DND-41 (cell line): Measurements from ENCODE around the gene RBP7.
"Not testable (repeated sequence)": the region's sequence is repeated elsewhere in the genome, so short reads cannot be mapped to it uniquely, and the experiment has no call there.

ENCODE experiments used
- ATAC-seq: fragments of 200-7000 bp; cut with Tn5 transposase; 3 replicates; pipeline ENCODE4 v1.9.1; 2021; ENCODE audit warnings: low read depth; ENCODE audit not compliant: insufficient read depth
- DNase-seq: peaks from one replicate; pipeline ENCODE4 v3.0.0-alpha.2; 2020
- H2AFZ ChIP-seq: 2 replicates; pipeline ENCODE4 v1.6.0; 2012; ENCODE audit warnings: low read depth, low read length
- H3K27ac ChIP-seq: 2 replicates; pipeline ENCODE4 v1.5.1; 2012; ENCODE audit warnings: low read length, inconsistent platforms
- H3K27me3 ChIP-seq: fragments of 200-600 bp; sonication (generic); 2 replicates; pipeline ENCODE4 v1.6.0; 2012; ENCODE audit warnings: low read length, mild to moderate bottlenecking, inconsistent platforms; ENCODE audit not compliant: insufficient read depth, poor library complexity
- H3K36me3 ChIP-seq: 2 replicates; pipeline ENCODE4 v1.5.1; 2012; ENCODE audit warnings: low read length, inconsistent platforms; ENCODE audit not compliant: insufficient read depth
- H3K4me1 ChIP-seq: 2 replicates; pipeline ENCODE4 v1.5.1; 2012; ENCODE audit warnings: mild to moderate bottlenecking, low read length; ENCODE audit not compliant: insufficient read depth
- H3K4me2 ChIP-seq: 2 replicates; pipeline ENCODE4 v1.6.0; 2012; ENCODE audit warnings: mild to moderate bottlenecking, moderate library complexity, low read length, inconsistent platforms; ENCODE audit not compliant: insufficient read depth
- H3K4me3 ChIP-seq, 2 experiments: fragments of 200-600 bp in 1 of 2; shearing (Covaris generic) in 1 of 2; 2 replicates each; pipeline ENCODE4 v1.5.1; 2012 to 2016; ENCODE audit warnings: inconsistent platforms in 2 of 2, low read length in 2 of 2, mild to moderate bottlenecking in 2 of 2, low read depth in 1 of 2, moderate library complexity in 1 of 2
- H3K79me2 ChIP-seq: 2 replicates; pipeline ENCODE4 v1.6.0; 2012; ENCODE audit warnings: low read length, inconsistent platforms; ENCODE audit not compliant: insufficient read depth
- H3K9ac ChIP-seq: 2 replicates; pipeline ENCODE4 v1.6.0; 2012; ENCODE audit warnings: low read depth, mild to moderate bottlenecking, inconsistent platforms, low read length, moderate library complexity
- H3K9me3 ChIP-seq: 2 replicates; pipeline ENCODE4 v1.5.1; 2012; ENCODE audit warnings: low read length, moderate library complexity, mild to moderate bottlenecking, inconsistent platforms; ENCODE audit not compliant: insufficient read depth, severe bottlenecking
- H4K20me1 ChIP-seq: 2 replicates; pipeline ENCODE4 v1.6.0; 2012; ENCODE audit warnings: low read length; ENCODE audit not compliant: insufficient read depth
- CTCF ChIP-seq: IDR thresholded peaks from 2 replicates; pipeline ENCODE4 v1.5.1; 2012; ENCODE audit warnings: borderline replicate concordance, low read length, moderate library complexity, mild to moderate bottlenecking; ENCODE audit not compliant: poor library complexity, severe bottlenecking; ENCODE audit errors: extremely low read depth
- EZH2 ChIP-seq: IDR thresholded peaks from 3 replicates; pipeline ENCODE4 v1.6.1; 2012; ENCODE audit warnings: borderline replicate concordance, low read depth, mild to moderate bottlenecking, moderate library complexity, low read length, inconsistent platforms; ENCODE audit not compliant: severe bottlenecking

The RBP7 gene

DNA sequence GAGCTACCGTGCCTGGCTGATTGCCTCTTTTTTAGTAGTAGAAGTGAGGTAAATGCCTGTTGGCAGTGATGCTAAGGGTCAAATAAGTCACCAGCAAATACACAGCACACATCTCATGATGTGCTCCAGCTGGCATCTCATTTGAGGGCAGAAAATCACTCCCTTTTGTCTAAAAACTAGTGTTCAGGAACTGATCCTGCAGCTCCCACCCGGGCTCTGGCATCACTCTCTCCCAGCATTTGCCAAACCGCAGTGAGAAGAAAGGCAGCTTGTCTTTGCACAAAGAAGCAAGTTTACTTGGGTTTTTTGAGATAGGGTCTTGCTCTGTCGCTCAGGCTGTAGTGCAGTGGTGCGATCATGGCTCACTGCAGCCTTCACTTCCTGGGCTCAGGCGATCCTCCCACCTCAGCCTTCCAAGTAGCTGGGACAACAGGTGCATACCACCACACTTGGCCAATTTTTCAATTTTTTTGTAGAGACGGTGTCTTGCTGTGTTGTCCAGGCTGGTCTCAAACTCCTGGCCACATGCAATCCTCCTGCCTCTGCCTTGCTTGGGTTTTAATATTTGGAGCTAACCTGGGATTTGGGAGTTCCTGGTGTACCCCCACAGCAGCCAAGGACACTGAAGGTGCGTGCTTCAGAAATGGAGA, 4.1 kb downstream of the RBP7 start:
- no peaks in the 10 kb centered on the region for H4K20me1 ChIP-seq
- no peaks in the 10 kb centered on the region for H3K36me3 ChIP-seq
- no peak for DNase-seq
- H3K79me2 ChIP-seq: no peaks in the 10 kb centered on the region
- no peaks in the 10 kb centered on the region for H3K27me3 ChIP-seq
- no peak for ATAC-seq
- no peak overlapping the region for H3K27ac ChIP-seq
- no peaks in the 10 kb centered on the region for H3K9me3 ChIP-seq
- TF ChIP-seq EZH2 (no peak), CTCF (no peak)
- no peaks in the 10 kb centered on the region for H3K4me1 ChIP-seq
- no peak overlapping the region for H3K4me3 ChIP-seq
- H3K9ac ChIP-seq: no peak overlapping the region
- H2AFZ ChIP-seq: no peak overlapping the region
- no peak overlapping the region for H3K4me2 ChIP-seq

DNA sequence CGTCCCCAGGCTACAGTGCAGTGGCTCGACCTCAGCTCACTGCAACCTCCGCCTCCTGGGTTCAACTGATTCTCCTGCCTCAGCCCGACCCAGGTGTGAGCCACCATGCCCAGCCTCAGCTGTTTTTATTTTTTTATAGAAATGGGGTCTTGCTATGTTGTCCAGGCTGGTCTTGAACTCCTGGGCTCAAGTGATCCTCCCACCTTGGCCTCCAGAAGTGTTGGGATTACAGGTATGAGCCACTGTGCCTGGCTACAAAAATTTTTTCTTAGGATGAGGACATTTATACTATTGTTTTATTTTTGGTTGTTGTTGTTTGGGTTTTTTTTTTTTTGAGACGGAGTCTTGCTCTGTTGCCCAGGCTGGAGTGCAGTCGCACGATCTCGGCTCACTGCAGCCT, 8.2 kb downstream of the RBP7 start:
- DNase-seq, ATAC-seq, H3K4me1 ChIP-seq, H3K9me3 ChIP-seq, H4K20me1 ChIP-seq, H3K9ac ChIP-seq, H3K27me3 ChIP-seq, H3K4me2 ChIP-seq, H3K79me2 ChIP-seq, H3K27ac ChIP-seq, H3K36me3 ChIP-seq, H2AFZ ChIP-seq, H3K4me3 ChIP-seq: not testable (repeated sequence)

DNA sequence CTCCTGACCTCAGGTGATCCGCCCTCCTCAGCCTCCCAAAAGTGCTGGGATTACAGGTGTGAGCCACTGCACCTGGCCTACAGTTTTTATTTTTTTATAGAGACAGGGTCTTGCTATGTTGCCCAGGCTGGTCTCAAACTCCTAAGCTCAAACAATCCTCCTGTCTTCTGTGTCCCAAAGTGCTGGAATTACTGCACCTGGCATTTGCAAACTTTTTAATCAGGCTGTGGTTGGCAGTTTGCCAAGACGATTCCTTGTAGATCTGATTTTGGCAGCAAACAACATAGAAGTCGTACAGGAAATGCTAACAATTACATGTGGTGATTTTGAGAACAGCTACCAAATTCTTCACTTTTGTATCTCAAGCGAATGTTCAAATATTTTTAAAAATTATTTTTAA, 10.1 kb downstream of the RBP7 start:
- Histone ChIP-seq H2AFZ (no peak overlapping the region), H3K4me2 (no peak overlapping the region), H3K9ac (no peak overlapping the region), H3K4me1 (no peaks in the 10 kb centered on the region), H3K27me3 (no peaks in the 10 kb centered on the region), H3K4me3 (no peak overlapping the region), H4K20me1 (no peaks in the 10 kb centered on the region), H3K36me3 (no peaks in the 10 kb centered on the region), H3K27ac (no peak overlapping the region), H3K9me3 (no peaks in the 10 kb centered on the region), H3K79me2 (no peaks in the 10 kb centered on the region)
- ATAC-seq (no peak), DNase-seq (no peak)
- no peak for TF ChIP-seq CTCF
- TF ChIP-seq EZH2: no peak

- no peaks in the 10 kb centered on the region for H3K36me3 ChIP-seq
- no peak overlapping the region for H2AFZ ChIP-seq
- no peak for TF ChIP-seq EZH2
- no peak for ATAC-seq
- no peak overlapping the region for H3K27ac ChIP-seq
- peaks cover 2% of the 10 kb centered on the region for H3K27me3 ChIP-seq
- no peaks in the 10 kb centered on the region for H3K4me1 ChIP-seq
- no peak for DNase-seq
- H3K4me3 ChIP-seq: no peak overlapping the region
- no peak overlapping the region for H3K9ac ChIP-seq
- H3K79me2 ChIP-seq: no peaks in the 10 kb centered on the region
- no peak overlapping the region for H3K4me2 ChIP-seq
- H4K20me1 ChIP-seq: no peaks in the 10 kb centered on the region
- H3K9me3 ChIP-seq: no peaks in the 10 kb centered on the region
Measured at GRCh38 chr1:10014016-10014415, 17.0 kb downstream of the RBP7 start.
